ENCODE measurements around the gene NECTIN1. TPM values are rescaled to one million over a fixed set of nuclear protein-coding genes. Genes with fewer than 3 reads are reported as not detected.

The NECTIN1 gene
- total RNA-seq, 1 donor from 2014 or later, result 10.4 TPM

DNA sequence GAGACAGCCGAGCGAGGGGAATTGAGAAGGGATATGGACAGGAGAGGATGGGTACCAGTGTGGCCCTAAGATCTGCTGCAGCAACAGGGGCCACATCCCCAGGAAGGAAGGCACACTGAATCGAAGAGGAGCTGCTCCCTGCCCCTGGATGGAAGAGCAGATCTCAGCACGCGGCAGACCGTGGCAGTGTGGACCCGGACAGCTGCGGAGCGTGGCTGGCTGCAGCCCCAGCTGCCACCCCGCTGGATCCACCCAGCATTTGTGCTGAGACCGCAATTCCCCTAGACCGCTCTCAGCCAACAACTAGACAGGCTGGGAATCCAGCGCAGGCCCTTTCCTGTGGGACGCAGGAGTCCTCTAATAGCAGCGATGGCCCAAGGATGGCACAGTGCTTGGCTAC, 94.7 kb downstream of the NECTIN1 start:
- intact Hi-C loops (cut with DNase I), result no loop called here
- DNase-seq (ENCODE audit: low spot score), result no peak

DNA sequence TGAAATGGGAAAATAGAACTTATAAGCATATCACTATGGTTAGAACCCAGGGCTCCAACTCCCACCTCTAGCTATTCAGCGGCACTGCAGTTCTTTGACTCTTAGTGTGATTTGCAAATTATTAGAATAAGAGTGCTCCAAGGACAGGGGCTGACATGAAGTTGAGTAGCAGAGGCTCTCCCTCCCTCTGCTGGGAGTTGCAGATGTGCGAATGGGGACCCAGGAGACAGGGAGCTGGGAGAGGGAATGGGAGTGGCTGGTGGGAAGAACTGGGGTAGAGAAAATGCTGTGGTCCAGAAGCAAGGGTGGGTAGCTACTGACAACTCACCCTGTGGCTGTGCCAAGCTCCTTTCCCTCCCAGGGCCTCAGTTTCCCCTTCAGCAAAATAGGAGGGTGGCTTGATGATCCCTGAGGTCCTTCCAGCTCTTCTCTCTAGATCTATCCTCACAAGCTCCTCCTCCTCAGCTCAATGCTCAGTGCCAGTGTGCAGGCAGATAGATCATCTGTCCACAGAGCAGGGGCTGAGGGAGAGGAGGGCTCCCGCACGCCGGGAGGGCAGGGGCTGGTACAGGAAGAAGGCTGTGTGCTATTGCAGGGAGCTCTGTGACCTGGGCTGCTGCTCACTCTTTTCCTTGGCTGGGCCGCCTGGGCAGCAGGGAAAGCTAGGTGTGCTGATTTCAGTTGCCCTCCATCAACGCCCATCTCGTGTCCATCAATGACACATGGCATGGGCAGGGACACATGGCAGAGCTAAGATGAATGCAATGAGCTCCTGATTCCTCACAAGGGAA, 99.0 kb downstream of the NECTIN1 start:
- intact Hi-C loops (cut with DNase I), result no loop called here
- no peak for DNase-seq (ENCODE audit: low spot score)

DNA sequence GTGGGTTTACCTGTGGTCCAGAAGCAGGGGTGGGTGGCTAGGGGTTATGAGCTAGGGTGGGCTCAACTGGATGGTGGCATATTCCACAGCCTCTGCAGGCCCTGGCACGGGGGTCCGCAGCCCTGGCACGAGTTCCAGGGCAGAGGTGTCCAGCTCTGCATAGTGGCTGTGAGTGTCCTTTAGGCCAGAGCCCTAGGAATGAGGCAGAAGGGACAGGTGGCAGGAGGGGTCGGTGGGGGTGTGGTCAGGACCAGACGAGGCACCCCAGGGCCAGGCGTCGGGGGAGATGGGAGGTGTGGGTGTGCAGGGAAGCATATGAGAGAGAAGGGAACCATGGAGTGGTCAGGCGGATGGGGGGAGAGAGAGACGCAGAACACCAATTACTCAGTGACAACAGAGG, 99.9 kb downstream of the NECTIN1 start:
- DNase-seq (ENCODE audit: low spot score), result no peak
- intact Hi-C loops (cut with DNase I), result no loop called here

DNA sequence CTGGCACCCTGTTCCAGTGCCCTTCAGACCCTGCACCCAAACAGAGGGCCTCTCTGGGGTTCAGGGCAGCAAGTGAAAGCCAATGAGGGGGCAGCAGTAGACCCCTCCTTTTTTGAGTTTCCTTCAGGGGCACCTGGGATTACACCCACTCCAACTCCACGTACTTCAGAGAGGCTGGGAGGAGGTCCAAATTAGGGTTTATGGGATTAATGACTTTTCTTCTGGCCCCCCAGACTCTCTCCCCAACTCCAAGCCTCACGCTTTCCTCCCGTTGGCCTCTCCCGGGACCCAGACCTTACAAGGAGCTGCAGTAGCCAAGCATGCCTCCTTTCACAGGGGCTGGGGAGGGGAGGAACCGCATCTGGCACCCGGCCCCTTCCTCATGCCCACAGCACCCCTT, 101.7 kb downstream of the NECTIN1 start:
- DNase-seq (ENCODE audit: low spot score), result no peak
- intact Hi-C loops (cut with DNase I), result no loop called here

DNA sequence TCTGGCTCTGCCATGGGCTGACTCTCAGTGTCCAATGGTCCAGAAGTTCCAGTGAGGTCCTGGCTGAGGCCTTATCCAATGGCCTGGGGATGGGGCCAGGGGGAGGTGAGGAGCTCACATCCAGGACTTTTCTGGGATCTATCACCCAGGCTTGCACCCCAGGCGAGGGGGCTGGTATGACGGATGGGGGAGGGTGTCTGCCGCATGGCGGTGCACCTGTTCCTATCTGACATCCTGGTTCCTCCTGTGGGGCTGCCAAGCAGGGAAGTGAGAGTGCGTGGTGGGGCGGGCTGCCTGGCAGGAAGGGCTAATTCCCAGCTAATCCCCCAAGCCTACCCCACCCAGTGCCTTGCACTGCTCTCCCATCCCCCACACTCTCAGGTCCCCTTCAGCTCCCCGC, 102.1 kb downstream of the NECTIN1 start:
- intact Hi-C loops (cut with DNase I), result no loop called here
- DNase-seq (ENCODE audit: low spot score), result no peak

DNA sequence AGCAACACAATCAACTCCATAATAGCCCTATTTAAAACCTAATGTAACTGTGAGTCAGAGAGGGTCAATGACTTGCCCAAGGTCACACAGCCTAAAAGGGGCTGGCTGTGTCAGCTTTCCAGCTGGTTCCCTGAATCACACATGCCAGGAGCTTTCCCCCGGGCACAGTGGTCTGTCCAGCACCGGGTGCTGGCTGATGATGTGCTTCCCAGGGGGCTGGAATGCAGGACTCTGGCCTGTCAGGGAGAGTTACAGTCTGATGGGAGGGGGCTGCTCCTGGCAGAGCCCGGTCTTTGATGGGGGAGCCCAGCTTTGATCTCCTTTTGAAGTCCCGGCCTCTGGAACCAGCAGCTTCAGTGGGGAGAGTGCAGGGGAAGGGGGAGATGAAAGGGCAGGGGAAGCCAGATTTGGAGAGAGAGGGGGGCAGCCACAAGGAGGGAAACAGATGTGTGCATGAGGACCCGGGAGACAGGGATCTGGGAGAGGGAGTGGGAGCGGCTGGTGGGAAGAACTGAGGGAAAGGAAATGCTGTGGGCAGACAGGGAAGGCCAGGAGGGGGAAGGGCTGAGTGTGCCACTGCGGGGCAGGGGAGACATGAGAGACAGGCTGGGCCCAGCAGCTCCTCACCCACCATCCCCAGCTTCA, 102.7 kb downstream of the NECTIN1 start:
- DNase-seq (ENCODE audit: low spot score), result no peak
- intact Hi-C loops (cut with DNase I), result no loop called here

DNA sequence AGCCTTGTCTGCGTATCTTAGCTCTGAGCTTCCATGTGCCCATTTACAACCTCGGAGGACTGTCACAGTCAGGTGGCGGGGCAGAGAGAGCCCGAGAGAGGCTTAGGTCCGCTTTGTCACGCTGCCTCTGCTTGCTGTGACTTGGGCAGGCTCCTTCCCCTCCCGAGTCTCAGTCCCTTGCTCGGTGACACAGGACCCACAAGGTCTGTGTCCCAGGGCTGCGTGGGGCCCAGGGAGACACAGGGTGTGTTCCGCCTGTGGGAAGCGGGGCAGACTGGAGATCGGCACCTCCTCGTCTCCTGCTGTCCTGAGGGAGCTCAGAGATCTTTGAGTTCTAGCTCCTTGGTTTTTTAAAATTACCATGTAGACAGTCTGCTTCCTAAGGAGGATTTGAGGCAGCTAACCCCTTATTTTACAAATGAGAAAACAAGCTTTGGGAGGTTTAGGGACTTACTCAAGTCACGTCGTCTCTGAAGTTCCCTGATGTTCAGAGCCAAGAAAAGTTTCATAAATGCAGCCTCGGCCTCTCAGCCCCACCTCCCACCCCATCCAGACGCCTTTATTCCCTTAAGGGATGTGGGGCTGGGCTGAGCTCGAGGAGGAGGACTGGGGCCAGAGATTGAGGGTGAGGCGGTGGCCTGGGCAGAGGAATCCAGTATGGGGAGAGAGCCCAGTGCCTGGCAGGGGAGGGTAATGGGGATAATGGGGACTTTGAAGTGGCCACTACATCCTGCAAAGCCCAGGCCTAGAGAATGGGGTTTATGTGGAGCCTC, 103.6 kb downstream of the NECTIN1 start:
- intact Hi-C loops (cut with DNase I), result no loop called here
- no peak for DNase-seq (ENCODE audit: low spot score)

DNA sequence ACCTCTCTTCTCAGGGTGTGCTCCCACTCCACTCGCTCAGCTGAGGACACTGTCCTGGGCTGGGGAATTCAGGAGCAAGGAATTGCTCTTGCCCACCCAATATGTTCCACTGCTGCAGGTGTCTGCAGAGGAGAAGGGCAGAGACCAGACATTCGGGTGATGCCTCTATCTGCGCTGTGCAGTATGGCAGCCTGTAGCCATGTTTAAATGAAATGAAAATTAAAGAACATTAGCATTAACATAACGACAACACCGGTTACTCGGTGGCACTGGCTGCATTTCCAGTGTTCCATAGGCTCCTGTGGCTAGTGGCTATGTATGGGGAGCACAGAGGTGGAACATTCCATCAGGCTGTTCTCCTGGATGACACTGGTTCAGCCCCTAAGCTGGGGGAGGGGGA, 104.4 kb downstream of the NECTIN1 start:
- intact Hi-C loops (cut with DNase I), result no loop called here
- no peak for DNase-seq (ENCODE audit: low spot score)

DNA sequence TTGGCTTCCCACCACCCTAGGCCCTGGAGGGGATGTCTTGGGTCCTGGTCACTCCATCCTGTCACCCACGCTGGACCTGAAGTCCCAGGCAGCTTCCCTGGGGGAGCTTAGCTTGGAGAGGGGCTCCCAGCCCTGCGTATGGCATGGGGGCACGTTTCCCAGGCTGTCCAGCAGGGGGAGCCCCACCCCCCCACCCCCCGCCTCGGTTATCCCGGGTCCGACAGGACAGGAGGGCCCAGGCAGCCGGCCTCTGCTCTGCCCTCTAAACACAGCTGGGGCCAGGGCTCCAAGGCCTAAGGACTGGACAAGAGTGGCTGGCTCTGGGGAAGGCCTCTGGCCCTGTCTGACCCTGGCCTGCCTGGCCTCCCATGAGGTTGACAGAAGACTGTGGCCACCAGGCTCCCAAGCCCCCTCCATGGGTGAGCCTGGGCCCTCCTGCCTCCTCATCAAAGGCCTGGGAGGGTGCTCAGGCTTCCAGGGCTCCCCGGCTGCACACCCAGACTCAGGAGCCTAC, 104.8 kb downstream of the NECTIN1 start:
- no peak for DNase-seq (ENCODE audit: low spot score)
- intact Hi-C loops (cut with DNase I), result no loop called here

DNA sequence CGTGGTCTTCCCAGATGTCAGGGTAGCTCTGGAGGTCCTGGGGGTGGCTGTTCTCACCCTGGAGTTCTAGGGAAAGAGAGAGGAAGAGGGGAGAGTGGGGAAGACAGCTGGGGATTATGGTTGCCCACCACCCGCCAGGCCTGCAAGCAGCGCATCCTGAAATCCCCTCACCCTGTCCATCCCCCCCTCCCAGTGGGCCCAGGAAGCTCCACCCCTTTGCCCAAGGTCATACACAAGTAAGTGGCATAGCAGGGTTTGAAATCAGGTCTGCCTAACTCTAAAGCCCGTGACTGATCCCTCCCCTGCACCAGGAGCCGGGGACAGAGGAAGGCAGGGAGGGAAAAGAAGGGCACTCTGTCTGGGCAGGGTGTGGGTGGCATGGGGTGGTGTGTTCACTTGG, 105.3 kb downstream of the NECTIN1 start:
- no peak for DNase-seq (ENCODE audit: low spot score)
- intact Hi-C loops (cut with DNase I), result no loop called here

DNA sequence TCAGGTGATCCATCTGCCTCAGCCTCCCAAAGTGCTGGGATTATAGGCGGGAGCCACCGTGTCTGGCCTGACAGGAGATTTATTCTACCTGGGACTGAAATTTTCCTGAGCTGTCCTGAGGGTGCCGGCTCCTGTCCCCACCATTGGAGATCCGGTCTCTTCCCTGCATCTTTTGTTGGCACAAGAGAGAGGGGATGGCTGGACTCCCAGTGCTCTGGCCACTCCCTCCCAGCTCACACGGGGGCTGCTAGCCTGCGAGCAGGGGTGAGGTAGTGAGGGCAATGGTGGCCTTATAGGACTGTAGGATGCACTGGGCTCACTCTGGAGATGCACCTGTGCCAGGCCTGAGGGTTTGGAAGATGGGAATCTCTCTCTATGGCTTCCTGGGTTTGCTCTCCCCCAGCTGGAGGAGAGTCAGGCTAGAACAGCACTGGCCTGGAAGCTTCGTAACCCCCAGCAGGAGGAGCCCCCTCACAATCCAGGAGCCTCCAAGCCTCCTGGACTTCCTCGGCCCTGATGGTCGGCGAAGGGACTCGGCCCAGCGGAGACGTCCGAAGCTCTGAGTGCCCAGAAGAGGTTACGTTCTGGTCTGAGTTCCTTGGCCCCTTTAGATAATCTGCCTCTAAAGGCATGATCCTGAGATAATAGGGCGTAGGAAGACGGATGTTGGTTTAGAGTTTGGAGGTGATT, 106.4 kb downstream of the NECTIN1 start:
- DNase-seq (ENCODE audit: low spot score), result no peak
- intact Hi-C loops (cut with DNase I), result no loop called here

DNA sequence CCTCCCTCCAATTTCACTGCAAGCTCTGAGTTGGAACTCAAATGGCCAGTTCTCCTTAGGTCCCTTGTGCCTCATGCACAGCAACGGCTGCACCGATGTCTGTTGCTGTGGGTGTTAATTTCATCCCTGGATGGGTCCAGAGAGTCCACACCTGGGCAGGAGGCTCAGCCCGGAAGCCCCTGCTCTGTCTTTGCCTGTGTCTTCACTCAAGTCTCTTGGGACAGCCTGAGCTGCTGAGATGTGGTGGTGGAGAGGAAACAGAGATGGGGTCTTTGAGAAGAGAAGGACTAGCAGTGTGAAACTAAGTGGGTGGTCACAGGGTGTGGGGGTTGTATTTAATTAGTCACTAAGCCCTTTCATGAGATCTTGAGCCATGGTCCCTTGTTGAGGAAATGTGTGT, 109.3 kb downstream of the NECTIN1 start:
- intact Hi-C loops (cut with DNase I), result no loop called here
- DNase-seq (ENCODE audit: low spot score), result no peak

DNA sequence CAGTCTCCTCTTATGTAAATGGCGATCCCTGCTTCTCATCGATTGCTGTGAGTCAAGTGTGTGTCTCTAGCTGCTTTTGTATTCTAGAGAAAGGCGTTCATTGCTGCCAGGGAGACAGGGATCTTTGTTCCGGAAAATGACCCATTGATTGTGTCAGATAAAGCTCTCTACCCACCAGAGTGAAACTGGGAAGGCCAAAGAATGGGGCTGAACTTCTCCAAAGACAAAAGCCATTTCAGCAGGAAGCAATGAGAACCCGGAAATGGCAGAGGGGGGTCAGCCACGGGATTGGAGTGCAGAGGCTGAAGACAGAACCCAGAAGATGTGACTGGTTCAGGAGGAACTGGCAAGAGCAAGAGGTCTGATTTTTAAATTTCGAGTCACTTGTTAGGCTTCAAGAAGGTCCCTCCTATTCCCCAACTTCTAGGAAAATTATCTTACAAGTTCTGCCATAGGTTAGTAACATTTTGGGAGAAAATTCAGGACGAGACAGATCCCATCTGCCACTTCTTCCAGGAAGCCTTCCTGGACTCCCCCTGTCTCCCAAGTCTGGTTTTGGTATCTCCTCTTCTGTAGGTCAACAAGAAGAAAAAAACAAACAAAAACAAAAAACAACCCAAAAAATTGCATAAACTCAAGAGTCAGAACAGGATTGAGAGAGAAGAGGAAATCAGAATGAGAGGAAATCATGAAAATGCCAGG, 110.6 kb downstream of the NECTIN1 start:
- intact Hi-C loops (cut with DNase I), result no loop called here

DNA sequence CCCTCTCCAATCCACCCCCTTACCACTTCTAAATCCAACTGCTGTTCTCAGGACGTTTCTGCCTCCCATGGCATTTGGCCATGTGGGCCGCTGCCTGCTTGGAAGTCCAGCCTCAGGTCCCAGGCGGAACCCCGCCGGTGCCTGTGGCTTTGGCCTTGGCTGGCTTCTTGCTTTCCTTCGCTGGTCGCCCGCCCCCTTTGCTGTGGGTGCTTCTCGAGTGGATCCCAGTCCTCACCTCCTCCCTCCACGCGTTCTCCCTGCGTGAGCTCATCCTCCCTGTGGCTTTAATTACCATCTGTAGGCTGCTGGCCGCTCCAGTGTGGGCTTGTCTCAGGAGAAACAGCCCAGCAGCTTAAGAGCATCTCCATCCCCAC, 111.7 kb downstream of the NECTIN1 start:
- intact Hi-C loops (cut with DNase I), result no loop called here
- DNase-seq (ENCODE audit: low spot score), result no peak

More for the DNA sequence above, 110.6 kb downstream of the NECTIN1 start:
- DNase-seq (ENCODE audit: low spot score), result no peak

DNA sequence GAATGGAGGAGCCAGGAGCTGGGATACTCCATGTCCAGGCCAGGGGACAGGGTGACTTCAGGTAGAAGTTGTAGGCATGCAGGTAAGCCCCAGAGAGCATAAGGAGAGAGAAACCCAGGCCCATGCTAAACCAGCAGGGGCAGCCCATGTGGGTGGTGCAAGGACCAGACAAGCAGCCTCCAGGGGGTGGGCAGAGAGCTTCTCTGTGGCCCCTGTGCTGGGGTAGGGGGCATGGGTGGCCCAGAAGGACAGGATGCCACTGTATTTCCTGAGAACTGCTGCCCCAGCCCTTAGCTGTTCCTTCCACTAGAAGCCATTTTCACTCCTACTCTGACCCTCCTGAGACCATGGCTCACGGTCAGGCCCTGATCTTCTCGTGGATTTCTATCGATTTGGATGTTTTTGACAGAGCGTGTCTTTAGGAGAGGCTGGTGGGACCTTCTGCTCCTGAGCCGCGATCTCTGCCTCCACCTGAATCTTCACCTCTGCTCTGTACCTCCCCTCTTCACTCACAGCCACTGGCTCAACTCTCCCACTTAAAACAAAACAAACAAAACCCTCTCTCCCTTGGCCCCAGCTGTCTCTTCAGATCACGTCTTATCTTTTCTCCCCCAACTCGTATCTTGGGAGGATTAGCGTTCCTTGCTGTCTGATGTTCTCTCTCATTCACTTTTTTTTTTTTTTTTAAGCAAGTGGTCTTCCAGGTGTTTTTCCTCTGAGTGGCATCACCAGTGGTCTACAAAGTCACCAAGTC, 112.2 kb downstream of the NECTIN1 start:
- intact Hi-C loops (cut with DNase I), result no loop called here
- DNase-seq (ENCODE audit: low spot score), result no peak

DNA sequence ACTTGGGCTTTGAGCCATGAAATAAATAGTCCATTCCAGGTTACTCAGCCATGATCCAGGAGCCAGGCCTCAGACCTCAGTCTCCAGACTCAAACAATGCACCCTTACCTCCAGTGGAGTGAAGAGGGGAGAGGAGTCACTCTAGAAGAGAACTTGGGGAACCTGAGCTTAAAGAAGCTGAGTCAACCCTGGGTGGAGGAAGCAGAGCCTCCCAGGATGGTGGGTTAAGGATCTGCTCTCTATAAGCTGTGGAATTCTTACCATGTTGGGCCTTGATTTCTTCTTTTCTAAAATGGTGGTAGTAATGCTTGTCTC, 113.2 kb downstream of the NECTIN1 start:
- no peak for DNase-seq (ENCODE audit: low spot score)

DNA sequence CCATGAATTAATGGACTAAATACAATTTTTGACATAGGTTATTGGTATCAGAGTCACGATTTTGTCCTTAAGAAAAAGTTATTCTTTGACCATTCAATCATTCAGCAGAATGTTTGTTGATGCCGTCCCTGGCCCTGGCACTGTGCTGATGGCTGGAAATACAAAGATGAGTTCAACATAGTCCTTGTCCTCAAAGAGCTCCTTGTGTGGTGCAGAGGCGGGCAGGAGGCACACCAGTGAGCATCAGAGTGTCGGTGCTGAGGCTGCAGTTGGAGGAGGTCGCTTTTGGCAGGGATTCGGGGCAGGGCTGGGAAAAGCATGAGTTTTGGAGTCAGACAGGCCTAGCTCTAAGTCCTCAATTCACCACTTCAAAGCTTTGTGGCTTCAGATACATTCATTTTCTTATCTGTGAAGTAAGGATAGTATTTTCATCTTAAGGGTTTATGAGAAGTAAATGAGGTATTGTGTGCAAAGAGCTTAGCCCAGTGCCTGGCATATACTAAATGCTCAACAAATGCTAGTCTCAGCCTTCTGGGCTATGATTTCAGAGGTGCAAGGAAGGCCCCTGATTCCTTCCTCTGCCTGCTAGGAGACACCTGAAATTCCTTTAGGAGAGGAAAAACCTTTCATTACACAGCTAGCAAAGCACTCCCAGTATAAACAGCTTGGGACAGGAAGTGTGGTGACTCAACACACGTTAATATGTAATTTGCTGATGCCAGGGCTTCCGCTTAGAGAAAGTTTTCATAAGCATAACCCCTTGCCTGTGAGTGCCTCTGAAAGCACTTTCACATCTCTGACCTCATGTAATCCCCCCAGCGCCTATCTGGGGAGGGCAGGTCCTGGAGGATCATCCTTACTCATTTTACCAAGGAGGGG, 113.8 kb downstream of the NECTIN1 start:
- DNase-seq (ENCODE audit: low spot score), result no peak
- intact Hi-C loops (cut with DNase I), result no loop called here

More for the DNA sequence above, 113.2 kb downstream of the NECTIN1 start:
- intact Hi-C loops (cut with DNase I), result no loop called here

Measured in cardiac septum (tissue), 1 donor.